ENCODE measurements around the gene CMTM7. TPM values are rescaled to one million over a fixed set of nuclear protein-coding genes. Genes with fewer than 3 reads are reported as not detected.

Gene CMTM7
- total RNA-seq, 1 experiment from 2014 or later: 62.6 TPM

DNA sequence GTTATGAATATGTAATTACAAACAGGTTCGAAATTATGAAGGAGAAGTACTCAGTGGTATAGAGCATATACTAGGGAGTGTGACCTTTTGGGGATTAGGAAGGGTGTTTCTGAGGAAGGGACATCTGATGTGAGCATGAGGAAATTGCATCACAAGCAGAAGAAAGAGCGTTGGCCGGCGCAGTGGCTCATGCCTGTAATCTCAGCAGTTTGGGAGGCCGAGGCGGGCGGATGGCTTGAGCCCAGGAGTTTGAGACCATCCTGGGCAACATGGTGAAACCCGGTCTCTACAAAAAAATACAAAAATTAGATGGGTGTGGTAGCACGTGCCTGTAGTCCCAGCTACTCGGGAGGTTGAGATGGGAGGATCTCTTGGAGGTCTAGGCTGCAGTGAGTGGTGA lies 6.9 kb downstream of the CMTM7 start:
- peaks cover 3 to 46% of the 10 kb centered on the region in 2 experiments; a peak in 3 of 4 replicates for H3K4me1 ChIP-seq (ENCODE audit: control insufficient read depth in 1 of 2, insufficient read depth in 2 of 2, low read length in 2 of 2)
- no peak for TF ChIP-seq ZBTB33 (IDR thresholded peaks at IDR 0.05; ENCODE audit: extremely low read depth, insufficient replicate concordance, low read length)
- no peak for TF ChIP-seq SIN3A (IDR thresholded peaks at IDR 0.05; ENCODE audit: low read depth)
- no peak for TF ChIP-seq CBX3 (IDR thresholded peaks at IDR 0.05; ENCODE audit: low read depth)
- TF ChIP-seq EZH2 (IDR thresholded peaks at IDR 0.05): no peak
- TF ChIP-seq POLR2A (IDR thresholded peaks at IDR 0.05; ENCODE audit: borderline replicate concordance, extremely low read depth, insufficient read depth, insufficient read length): no peak
- TF ChIP-seq YY1 (IDR thresholded peaks at IDR 0.05; ENCODE audit: extremely low read depth, insufficient replicate concordance, low read depth, low read length): no peak
- no peak for TF ChIP-seq ELF1 (IDR thresholded peaks at IDR 0.05; ENCODE audit: borderline replicate concordance, low read depth)
- TF ChIP-seq CEBPB (IDR thresholded peaks at IDR 0.05; ENCODE audit: low read depth): no peak
- no peak for TF ChIP-seq ZFX (IDR thresholded peaks at IDR 0.05)
- TF ChIP-seq SP1 (IDR thresholded peaks at IDR 0.05; ENCODE audit: low read depth): no peak
- TF ChIP-seq ZNF274 (IDR thresholded peaks at IDR 0.05; ENCODE audit: low read depth, low read length): no peak
- TF ChIP-seq RAD21 (IDR thresholded peaks at IDR 0.05; ENCODE audit: low read depth): no peak
- TF ChIP-seq JUND (IDR thresholded peaks at IDR 0.05): no peak
- TF ChIP-seq, protein P1, sequence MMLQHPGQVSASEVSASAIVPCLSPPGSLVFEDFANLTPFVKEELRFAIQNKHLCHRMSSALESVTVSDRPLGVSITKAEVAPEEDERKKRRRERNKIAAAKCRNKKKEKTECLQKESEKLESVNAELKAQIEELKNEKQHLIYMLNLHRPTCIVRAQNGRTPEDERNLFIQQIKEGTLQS (IDR thresholded peaks at IDR 0.05): no peak
- TF ChIP-seq POLR2AphosphoS5 (IDR thresholded peaks at IDR 0.05; ENCODE audit: low read depth, low read length): no peak
- TF ChIP-seq, protein P2, sequence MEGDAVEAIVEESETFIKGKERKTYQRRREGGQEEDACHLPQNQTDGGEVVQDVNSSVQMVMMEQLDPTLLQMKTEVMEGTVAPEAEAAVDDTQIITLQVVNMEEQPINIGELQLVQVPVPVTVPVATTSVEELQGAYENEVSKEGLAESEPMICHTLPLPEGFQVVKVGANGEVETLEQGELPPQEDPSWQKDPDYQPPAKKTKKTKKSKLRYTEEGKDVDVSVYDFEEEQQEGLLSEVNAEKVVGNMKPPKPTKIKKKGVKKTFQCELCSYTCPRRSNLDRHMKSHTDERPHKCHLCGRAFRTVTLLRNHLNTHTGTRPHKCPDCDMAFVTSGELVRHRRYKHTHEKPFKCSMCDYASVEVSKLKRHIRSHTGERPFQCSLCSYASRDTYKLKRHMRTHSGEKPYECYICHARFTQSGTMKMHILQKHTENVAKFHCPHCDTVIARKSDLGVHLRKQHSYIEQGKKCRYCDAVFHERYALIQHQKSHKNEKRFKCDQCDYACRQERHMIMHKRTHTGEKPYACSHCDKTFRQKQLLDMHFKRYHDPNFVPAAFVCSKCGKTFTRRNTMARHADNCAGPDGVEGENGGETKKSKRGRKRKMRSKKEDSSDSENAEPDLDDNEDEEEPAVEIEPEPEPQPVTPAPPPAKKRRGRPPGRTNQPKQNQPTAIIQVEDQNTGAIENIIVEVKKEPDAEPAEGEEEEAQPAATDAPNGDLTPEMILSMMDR (IDR thresholded peaks at IDR 0.05 in 2 of 3, conservative IDR thresholded peaks at IDR 0.05 in 1 of 3; ENCODE audit: borderline replicate concordance in 1 of 3, insufficient read depth in 1 of 3, low read depth in 2 of 3, low read length in 2 of 3): no peak
- TF ChIP-seq, protein P3, sequence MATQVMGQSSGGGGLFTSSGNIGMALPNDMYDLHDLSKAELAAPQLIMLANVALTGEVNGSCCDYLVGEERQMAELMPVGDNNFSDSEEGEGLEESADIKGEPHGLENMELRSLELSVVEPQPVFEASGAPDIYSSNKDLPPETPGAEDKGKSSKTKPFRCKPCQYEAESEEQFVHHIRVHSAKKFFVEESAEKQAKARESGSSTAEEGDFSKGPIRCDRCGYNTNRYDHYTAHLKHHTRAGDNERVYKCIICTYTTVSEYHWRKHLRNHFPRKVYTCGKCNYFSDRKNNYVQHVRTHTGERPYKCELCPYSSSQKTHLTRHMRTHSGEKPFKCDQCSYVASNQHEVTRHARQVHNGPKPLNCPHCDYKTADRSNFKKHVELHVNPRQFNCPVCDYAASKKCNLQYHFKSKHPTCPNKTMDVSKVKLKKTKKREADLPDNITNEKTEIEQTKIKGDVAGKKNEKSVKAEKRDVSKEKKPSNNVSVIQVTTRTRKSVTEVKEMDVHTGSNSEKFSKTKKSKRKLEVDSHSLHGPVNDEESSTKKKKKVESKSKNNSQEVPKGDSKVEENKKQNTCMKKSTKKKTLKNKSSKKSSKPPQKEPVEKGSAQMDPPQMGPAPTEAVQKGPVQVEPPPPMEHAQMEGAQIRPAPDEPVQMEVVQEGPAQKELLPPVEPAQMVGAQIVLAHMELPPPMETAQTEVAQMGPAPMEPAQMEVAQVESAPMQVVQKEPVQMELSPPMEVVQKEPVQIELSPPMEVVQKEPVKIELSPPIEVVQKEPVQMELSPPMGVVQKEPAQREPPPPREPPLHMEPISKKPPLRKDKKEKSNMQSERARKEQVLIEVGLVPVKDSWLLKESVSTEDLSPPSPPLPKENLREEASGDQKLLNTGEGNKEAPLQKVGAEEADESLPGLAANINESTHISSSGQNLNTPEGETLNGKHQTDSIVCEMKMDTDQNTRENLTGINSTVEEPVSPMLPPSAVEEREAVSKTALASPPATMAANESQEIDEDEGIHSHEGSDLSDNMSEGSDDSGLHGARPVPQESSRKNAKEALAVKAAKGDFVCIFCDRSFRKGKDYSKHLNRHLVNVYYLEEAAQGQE (IDR thresholded peaks at IDR 0.05; ENCODE audit: low read depth): no peak
- no peak for TF ChIP-seq EGR1 (IDR thresholded peaks at IDR 0.05; ENCODE audit: low read depth)
- no peak for TF ChIP-seq TCF7L2 (IDR thresholded peaks at IDR 0.05; ENCODE audit: borderline replicate concordance, extremely low read depth, insufficient read depth, insufficient read length)
- no peaks in the 10 kb centered on the region for H3K36me3 ChIP-seq (ENCODE audit: control insufficient read depth in 1 of 2, insufficient read depth in 2 of 2, low read length in 2 of 2)
- no peak overlapping the region for H3K4me2 ChIP-seq (ENCODE audit: low read length)
- ATAC-seq (no peak), DNase-seq (ENCODE audit: low read depth, low spot score) (no peak)
- POLR2A ChIA-PET: no interaction called here
- no peaks in the 10 kb centered on the region for H3K9me2 ChIP-seq (ENCODE audit: insufficient read depth)
- peaks cover 100% of the 10 kb centered on the region for H3K79me2 ChIP-seq (ENCODE audit: insufficient read depth, low read length)
- peaks cover 14% of the 10 kb centered on the region; the same call in 1 of the 2 replicates for H4K20me1 ChIP-seq (ENCODE audit: insufficient read depth)
- CTCF ChIA-PET: no interaction called here
- no peak overlapping the region for H3K4me3 ChIP-seq (replicated peaks in 1 of 2; ENCODE audit: low read depth in 1 of 2, low read length in 2 of 2)
- H3K27me3 ChIP-seq (ENCODE audit: insufficient read depth, low read length): no peaks in the 10 kb centered on the region
- no peak overlapping the region for H2AFZ ChIP-seq (ENCODE audit: low read depth, low read length, poor library complexity, severe bottlenecking)
- H3K9ac ChIP-seq (ENCODE audit: low read length): no peak overlapping the region
- no peaks in the 10 kb centered on the region for H3K9me3 ChIP-seq (ENCODE audit: control insufficient read depth in 1 of 2, insufficient read depth in 1 of 2, low read depth in 1 of 2, low read length in 2 of 2)
- no TSS peak for BruUV-seq (replicated peaks)
- no peak overlapping the region for H3K27ac ChIP-seq (ENCODE audit: low read depth, low read length)
- RAD21 ChIA-PET (ENCODE audit: low non-redundant PET in 1 of 2, low total read pairs in 2 of 2, uncharacterized antibody in 2 of 2, unreplicated experiment in 2 of 2): no interaction called here
- intact Hi-C loops (cut with micrococcal nuclease): loop anchor here (2.0 kb wide), 2 partner anchors 24 to 222 kb away; no protein-coding TSS in a partner anchor

All from HCT116 (cell line).